Limb (tissue), 2 donors: ENCODE data around the gene NR5A2.
"Not testable (repeated sequence)": the region's sequence is repeated elsewhere in the genome, so short reads cannot be mapped to it uniquely, and the experiment has no call there.

ENCODE experiments used
- DNase-seq, 2 donors: peaks; one replicate each; pipeline ENCODE4 v3.0.0-alpha.2; 2016; ENCODE audit errors: extremely low spot score in 2 of 2

NR5A2 gene

DNA sequence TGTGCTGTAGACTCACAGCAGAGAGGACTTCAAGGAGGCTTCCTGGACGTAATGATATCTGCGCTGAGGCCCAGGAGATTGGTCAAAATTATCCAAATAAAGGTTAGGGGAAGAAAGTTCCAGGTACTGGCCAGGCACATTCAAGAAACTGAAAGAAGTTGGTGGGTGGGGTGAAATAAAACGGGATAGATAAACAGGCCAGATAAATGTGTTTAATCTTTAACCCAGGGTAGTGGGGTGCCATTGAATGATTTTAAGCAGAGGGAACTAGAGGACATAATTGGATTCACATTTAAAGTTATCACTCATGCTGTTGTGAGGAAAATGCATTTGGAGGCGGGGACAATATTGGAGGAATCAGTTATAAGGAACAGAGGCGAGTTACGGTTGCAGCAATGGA, 134.7 kb downstream of the NR5A2 start:
- no peak for DNase-seq

- DNase-seq, result no peak
Observed at GRCh38 chr1:200162877-200163276, 135.4 kb downstream of the NR5A2 start.

- no peak for DNase-seq
Observed at GRCh38 chr1:200163911-200164310, 136.4 kb downstream of the NR5A2 start.

DNA sequence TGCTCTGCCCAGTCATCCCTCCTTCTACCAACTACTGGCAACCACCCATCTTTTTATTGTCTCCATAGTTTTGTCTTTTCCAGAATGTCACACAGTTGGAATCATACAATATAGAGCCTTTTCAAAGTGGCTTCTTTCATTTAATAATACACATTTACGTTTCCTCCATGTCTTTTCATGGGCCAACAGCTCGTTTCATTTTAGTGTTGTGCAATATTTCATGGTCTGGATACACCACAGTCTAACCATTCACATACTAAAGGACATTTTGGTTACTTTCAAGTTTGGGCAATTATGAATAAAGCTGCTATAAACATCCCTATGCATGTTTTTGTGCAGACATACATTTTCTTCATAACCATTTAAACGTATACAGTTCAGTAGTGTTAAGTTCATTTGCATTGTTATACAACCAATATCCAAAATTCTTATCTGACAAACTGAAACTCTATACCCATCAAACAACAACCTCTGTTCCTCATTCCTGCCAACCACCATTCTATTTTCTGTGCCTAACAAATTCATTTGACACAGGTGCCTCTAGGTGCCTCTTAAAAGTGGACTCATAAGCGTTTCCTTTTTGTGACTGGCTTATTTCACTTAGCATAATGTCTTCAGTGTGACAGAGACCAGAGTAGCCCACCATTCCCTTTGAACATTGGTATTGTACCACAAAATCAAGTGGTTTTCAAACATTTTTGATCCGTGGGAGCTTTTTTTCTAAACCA, 138.1 kb downstream of the NR5A2 start:
- DNase-seq, result no peak

DNA sequence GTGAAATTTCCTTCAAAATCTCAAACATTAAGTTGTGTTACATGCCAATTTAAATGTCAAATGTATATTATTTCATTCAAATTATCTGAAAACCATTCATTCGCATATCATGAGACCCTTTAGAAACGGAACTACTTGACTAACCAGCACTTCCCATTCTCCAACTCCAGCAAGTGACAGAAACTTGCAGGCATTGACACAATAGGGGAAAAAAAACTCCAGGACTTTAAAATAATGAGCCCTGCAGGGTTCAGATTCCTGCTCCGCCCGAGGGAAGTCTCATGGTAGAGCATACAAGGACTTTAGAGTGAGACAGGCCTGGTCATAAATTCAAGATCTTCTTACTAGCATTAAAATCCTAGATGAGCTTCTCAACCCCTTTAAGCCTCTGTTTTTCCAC, 138.9 kb downstream of the NR5A2 start:
- no peak for DNase-seq

- DNase-seq, result no peak
Observed at GRCh38 chr1:200168926-200169325, 141.4 kb downstream of the NR5A2 start.

- DNase-seq, result no peak
Observed at GRCh38 chr1:200172311-200172710, 144.8 kb downstream of the NR5A2 start.

- no peak for DNase-seq
Observed at GRCh38 chr1:200173097-200173618, 145.6 kb downstream of the NR5A2 start.

DNA sequence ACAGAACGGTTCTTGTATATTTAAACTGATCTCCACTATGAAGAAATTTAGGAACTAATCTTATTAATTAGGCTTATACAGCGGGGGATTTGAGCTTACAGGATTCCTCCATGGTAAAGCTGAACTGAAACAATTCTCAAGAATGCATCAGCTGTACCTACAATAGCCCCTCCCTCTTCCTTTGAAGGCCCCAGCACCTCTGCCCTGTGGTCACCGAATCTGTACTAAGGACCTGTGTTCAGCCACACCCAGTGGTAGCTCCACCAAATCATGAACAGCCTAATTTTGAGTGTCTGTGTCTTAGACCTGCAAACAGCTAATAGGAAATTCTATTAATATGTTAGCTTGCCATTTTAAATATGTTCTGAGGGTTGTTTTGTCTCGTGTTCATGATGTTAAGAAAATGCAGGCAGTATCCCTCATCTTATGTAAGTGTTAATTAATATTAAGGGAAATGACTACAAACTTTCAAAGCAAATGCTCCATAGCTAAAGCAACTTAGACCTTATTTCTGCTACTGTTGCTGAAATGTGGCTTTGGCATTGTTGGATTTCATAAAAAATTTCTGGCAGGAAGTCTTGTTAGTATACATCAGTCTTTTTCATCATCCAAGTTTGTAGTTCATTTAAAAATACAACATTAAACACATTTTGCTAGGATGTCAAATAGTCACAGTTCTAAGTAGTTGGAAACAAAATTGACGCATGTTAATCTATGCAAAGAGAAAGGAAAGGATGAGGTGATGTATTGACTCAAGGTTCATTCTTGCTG, 147.2 kb downstream of the NR5A2 start:
- no peak for DNase-seq

GRCh38 chr1:200176181-200176580, 148.7 kb downstream of the NR5A2 start:
- DNase-seq, result no peak

GRCh38 chr1:200176798-200177197, 149.3 kb downstream of the NR5A2 start:
- DNase-seq, result no peak

GRCh38 chr1:200178340-200178739, 150.8 kb downstream of the NR5A2 start:
- DNase-seq, result no peak

DNA sequence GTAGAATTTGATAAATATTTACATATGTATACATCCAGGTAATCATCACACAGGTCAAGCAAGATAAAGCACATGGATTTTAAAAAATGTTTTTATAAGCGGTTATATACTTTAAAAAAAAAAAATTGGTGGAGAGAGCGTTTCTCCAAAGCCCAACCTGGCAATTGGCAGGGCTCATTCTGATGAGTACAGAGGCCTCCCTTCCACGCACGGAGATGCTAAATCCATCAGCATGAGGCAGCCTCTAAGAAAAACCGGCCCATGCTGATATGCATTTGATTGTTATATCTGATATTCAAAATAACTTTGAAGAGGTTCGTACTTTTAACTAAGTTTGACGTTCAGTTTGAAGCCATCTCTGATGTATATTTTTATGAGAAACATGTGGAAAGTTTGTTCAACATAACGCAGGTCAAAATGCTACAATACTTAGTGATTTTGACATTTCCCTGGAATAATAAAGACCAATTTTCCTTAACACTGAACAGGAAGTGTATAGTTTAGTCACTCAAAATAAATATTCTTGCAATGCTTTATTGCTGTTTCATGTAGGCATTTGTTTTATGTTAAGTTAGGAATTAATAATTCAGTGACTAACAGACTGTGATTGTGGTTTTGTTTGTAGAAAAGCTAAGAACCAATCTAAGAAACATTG, 151.7 kb downstream of the NR5A2 start:
- DNase-seq, result no peak

DNA sequence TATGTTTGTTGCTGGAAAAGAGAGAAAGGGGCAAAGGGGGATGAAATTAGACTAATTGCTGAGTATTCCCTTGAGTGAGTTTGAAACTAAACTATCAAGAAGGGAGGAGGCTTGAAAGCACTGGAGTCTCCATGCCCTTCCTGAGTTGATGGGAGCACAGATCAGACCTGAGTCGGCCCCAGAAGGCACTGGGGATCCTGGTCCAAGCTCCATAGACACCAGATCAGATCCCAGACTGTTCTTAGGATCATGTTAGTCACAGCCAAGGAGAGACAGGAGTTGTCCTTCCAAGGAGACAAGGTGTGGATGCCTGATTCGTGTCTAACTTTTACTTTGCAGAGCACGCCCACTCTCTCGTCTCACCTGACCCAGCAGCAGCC, 152.3 kb downstream of the NR5A2 start:
- DNase-seq, result no peak

DNA sequence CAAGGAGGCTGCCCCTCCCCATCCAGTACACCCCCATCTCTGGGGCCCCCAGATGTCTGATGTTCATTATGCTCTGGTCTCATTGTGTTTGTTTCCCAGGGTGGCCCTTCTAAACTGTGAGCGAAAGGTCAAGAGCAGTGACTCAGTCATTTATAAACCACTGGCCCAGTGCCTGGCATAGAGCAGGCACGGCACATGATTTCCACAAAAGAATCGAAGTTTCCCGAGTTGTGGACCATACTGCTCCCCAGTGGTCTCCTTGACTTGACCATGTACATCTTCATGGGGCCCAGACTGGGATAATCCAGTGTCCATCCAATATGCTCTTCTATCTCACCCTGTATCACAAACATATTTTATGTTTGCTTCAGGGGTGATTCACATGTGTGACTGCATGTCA, 153.3 kb downstream of the NR5A2 start:
- DNase-seq, result no peak

DNA sequence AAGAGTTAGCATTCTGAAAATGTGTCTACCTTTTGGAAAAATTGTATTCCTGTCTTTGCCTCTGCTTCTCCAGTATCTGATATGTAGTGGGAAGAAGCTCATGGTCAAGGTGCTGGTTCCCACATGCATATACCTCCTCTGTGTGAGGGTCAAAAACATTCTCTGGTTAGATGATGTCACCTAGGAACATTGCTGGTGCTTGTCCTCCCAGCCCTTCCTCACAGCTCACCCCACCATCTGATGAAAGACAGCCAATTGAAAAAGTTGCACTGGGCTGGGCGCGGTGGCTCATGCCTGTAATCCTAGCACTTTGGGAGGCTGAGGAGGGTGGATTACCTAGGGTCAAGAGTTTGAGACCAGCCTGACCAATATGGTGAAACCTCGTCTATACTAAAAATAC, 154.4 kb downstream of the NR5A2 start:
- DNase-seq, result no peak

GRCh38 chr1:200182701-200183100, 155.2 kb downstream of the NR5A2 start:
- DNase-seq, result no peak

GRCh38 chr1:200183637-200184036, 156.1 kb downstream of the NR5A2 start:
- no peak for DNase-seq

GRCh38 chr1:200184196-200184595, 156.7 kb downstream of the NR5A2 start:
- peak; percentile 48 to 51 for DNase-seq

DNA sequence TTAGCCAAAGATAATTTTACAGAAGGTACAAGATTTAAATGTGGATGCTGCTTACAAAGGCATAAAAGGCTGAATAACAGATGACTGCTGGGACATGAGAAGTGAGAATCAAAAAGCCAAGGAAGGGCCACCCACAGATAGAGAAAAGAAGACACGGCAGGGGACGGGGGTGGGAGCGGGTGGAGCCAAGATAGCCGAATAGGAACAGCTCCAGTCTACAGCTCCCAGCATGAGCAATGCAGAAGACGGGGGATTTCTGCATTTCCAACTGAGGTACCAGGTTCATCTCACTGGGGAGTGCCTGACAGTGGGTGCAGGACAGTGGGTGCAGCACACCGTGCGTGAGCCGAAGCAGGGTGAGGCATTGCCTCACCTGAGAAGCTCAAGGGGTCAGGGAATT, 157.7 kb downstream of the NR5A2 start:
- not testable (repeated sequence) for DNase-seq

- DNase-seq, result not testable (repeated sequence)
Observed at GRCh38 chr1:200187332-200187731, 159.8 kb downstream of the NR5A2 start.

- no peak for DNase-seq
Observed at GRCh38 chr1:200191993-200192392, 164.5 kb downstream of the NR5A2 start.
